AG04450 (cell line): ENCODE data around the gene RPS8. TPM values are rescaled to one million over a fixed set of nuclear protein-coding genes. Genes with fewer than 3 reads are reported as not detected.

Experiments used
- CTCF ChIA-PET: fragments of 300-600, 350-600 bp; formaldehyde crosslinking; extraction: SDS; loops from one replicate; lab custom pipeline; 2022; ENCODE audit warnings: antibody characterized with exemption, inconsistent platforms; lab: Charles Lee
- POLR2A ChIA-PET: fragments of 350-600 bp; formaldehyde crosslinking; extraction: SDS; loops from one replicate; lab custom pipeline; 2021; ENCODE audit warnings: antibody characterized with exemption, inconsistent platforms; lab: Yijun Ruan, JAX
- DNase-seq: peaks from one replicate; pipeline ENCODE4 v3.0.0-alpha.2; 2011; ENCODE audit warnings: low read depth, low spot score
- H3K27ac ChIP-seq: one replicate; pipeline ENCODE4 v1.5.1; 2012; ENCODE audit warnings: low read depth, low read length, control low read depth
- H3K27me3 ChIP-seq: one replicate; pipeline ENCODE4 v1.6.0; 2012; ENCODE audit warnings: low read length; ENCODE audit not compliant: control insufficient read depth, insufficient read depth
- H3K4me3 ChIP-seq: 2 replicates; pipeline ENCODE4 v1.5.1; 2011; ENCODE audit warnings: mild to moderate bottlenecking, low read depth, low read length, control low read depth
- H3K9me3 ChIP-seq: 2 replicates; pipeline ENCODE4 v1.5.1; 2012; ENCODE audit warnings: low read length; ENCODE audit not compliant: control insufficient read depth, insufficient read depth
- polyA plus RNA-seq: library from polyadenylated mRNA; depleted of rRNA; stranded (reverse); fragments of >200 nt; gene quantifications from 2 replicates; pipeline ENCODE4 v1.2.3, GENCODE V29; 2011
- TF ChIP-seq, protein P1 (sequence below): IDR thresholded peaks from 2 replicates; pipeline ENCODE4 v1.5.1; 2011; ENCODE audit warnings: low read depth, low read length, control low read depth, inconsistent platforms

Gene RPS8
- polyA plus RNA-seq, 1 experiment = 2,661 TPM

DNA sequence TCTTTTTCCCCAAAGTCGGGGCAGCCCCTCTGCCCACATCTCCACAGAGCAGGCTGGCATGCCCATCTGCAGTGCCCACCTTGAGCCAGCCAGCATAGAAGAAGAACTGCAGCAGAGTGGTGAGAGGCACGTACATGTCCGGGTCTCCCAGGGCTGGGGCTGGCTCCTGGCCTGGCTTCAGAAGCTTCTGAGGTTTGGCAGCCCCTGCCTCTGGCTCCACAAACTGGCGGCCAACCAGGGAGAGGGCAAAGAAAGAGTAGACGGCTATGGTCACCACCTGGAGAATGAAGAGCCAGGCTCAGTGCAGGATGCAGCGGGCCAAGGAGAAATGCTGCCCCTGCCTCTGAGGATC, 9.7 kb downstream of the RPS8 start:
- CTCF ChIA-PET = interaction anchor here (0.6 to 2.2 kb wide), 9 partner anchors 7 to 56 kb away, joined by 3 to 10 read pairs (median 4); partner anchors contain the start of genes BTBD19, PLK3 and RNU5D-1
- peaks cover 2% of the 10 kb centered on the region for H3K27me3 ChIP-seq
- POLR2A ChIA-PET = interaction anchor here (1.8 to 2.3 kb wide), 2 partner anchors 9 to 34 kb away, joined by 7 to 9 read pairs; partner anchors contain the start of gene RPS8
- H3K4me3 ChIP-seq = no peak overlapping the region
- H3K9me3 ChIP-seq = no peaks in the 10 kb centered on the region; the same call in 1 of the 2 replicates
- H3K27ac ChIP-seq = no peak overlapping the region
- TF ChIP-seq, protein P1, sequence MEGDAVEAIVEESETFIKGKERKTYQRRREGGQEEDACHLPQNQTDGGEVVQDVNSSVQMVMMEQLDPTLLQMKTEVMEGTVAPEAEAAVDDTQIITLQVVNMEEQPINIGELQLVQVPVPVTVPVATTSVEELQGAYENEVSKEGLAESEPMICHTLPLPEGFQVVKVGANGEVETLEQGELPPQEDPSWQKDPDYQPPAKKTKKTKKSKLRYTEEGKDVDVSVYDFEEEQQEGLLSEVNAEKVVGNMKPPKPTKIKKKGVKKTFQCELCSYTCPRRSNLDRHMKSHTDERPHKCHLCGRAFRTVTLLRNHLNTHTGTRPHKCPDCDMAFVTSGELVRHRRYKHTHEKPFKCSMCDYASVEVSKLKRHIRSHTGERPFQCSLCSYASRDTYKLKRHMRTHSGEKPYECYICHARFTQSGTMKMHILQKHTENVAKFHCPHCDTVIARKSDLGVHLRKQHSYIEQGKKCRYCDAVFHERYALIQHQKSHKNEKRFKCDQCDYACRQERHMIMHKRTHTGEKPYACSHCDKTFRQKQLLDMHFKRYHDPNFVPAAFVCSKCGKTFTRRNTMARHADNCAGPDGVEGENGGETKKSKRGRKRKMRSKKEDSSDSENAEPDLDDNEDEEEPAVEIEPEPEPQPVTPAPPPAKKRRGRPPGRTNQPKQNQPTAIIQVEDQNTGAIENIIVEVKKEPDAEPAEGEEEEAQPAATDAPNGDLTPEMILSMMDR = no peak
- DNase-seq = no peak

DNA sequence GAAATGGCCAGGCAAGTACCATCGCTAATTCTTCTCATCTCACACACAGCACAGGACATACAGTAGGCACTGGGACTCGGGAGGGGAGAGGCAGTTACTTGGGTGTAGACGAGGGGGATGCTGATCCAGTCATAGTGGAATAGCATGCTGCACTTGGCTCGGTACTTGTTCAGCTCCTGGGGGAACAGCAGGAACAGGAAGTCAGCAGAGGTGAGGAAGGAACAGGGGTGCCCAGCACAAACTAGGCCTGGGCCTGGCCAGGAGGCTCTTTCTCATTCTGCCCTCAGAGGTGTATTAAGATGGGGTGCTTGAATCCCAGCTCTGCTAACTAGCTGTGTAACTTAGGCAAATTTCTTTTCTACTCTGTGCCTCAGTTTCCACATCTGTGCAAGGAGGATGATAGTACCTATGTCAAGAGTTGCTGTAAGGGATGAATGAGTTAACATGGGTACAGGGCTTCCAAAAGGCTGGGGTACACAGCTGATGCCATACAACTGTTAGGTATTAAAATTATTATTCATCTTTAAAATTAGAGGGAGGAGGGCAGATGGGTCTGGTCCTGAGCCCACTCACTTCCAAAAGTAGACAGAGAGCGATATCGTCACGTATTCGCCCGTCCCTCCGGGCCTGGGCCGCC, 10.3 kb downstream of the RPS8 start:
- H3K27me3 ChIP-seq = peaks cover 2% of the 10 kb centered on the region
- no peak overlapping the region for H3K27ac ChIP-seq
- H3K4me3 ChIP-seq = peak overlapping the region; percentile 50
- no peaks in the 10 kb centered on the region; the same call in 1 of the 2 replicates for H3K9me3 ChIP-seq
- POLR2A ChIA-PET = interaction anchor here (1.8 to 2.3 kb wide), 2 partner anchors 10 to 34 kb away, joined by 7 to 9 read pairs; partner anchors contain the start of gene RPS8
- TF ChIP-seq, protein P1 = no peak
- CTCF ChIA-PET = interaction anchor here (0.7 to 1.9 kb wide), 6 partner anchors 8 to 23 kb away, joined by 3 to 6 read pairs (median 4); partner anchors contain the start of genes BTBD19 and PLK3
- DNase-seq = no peak

DNA sequence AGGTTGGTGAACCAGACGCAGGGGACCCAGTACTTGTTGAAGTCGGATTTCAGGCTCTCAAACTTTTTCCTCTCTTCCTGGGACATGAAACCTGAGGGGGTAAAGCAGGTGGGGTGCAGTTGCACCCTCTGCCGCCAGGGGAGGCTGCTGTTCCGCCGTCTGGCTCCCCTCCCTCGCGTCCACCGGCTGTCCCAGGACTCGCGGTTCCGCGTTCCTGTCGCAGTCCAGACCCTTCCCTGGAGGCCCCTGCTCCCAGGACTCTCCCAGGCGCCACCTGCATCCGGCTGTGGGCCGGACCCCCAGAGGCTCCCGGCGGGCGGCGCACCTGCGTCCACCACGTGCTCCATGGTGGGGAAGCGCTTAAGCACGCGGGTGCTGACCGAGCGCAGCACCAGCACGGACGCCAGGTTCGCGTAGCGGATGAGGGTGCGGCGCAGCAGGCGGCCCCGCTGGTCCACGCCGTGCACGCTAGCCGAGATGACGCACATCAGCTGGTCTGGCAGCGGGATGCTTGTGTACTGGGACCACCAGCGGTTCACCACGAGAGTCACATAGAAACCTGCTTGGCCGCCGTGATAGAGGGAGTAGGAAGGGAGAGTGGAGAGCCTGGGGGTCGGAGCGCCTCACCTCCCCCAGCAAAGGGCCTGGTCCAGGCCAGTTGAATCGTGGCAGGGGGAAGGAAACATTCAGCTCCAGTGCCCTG, 10.9 kb downstream of the RPS8 start:
- H3K27ac ChIP-seq = no peak overlapping the region
- DNase-seq = no peak
- POLR2A ChIA-PET = interaction anchor here (0.6 to 1.2 kb wide), 3 partner anchors 11 to 56 kb away, joined by 4 to 12 read pairs (median 11); partner anchors contain the start of gene RPS8
- peaks cover 2% of the 10 kb centered on the region for H3K27me3 ChIP-seq
- CTCF ChIA-PET = interaction anchor here (0.6 to 1.9 kb wide), 11 partner anchors 9 to 703 kb away, joined by 3 to 12 read pairs (median 4); partner anchors contain the start of genes BTBD19 and PLK3
- no peaks in the 10 kb centered on the region; the same call in 1 of the 2 replicates for H3K9me3 ChIP-seq
- H3K4me3 ChIP-seq = peak overlapping the region; percentile 50
- TF ChIP-seq, protein P1 = peak; percentile 96

DNA sequence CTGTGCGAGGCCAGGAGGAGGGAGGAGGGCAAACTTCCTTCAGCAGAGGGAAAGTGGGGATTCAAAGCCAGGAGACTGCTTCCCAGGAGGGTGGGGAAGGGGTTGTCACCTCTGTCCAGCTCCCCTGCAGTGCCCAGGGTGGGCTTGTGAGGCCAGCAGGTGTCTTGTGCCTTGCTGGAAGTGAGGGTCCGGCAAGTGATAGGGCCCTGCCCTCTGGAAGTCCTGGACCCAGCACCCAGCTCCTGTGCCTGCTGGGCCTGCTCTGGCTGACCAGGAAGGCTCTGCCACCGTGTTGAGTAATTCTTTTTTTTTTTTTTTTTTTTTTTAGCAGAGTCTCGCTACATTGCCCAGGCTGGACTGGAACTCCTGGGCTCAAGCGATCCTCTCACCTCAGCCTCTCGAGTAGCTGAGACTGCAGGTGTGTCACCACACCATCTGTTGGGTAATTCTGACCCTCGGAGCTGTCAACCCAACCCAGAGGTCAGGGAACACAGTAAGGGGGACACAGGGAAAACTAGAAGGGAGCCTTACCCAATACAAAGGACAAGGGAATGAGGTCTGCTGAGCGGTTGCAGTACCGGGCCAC, 11.6 kb downstream of the RPS8 start:
- CTCF ChIA-PET = interaction anchor here (0.6 to 1.7 kb wide), 7 partner anchors 13 to 702 kb away, joined by 3 to 12 read pairs (median 3); partner anchors contain the start of gene PLK3
- POLR2A ChIA-PET = interaction anchor here (0.6 to 1.2 kb wide), 3 partner anchors 11 to 56 kb away, joined by 4 to 12 read pairs (median 11); partner anchors contain the start of gene RPS8
- TF ChIP-seq, protein P1 = no peak
- no peak for DNase-seq
- Histone ChIP-seq H3K27me3 (peaks cover 2% of the 10 kb centered on the region), H3K9me3 (no peaks in the 10 kb centered on the region; the same call in 1 of the 2 replicates), H3K27ac (no peak overlapping the region), H3K4me3 (no peak overlapping the region)
